GM19455 (cell line): ENCODE data around the gene DRICH1.
"Not testable (repeated sequence)": the region's sequence is repeated elsewhere in the genome, so short reads cannot be mapped to it uniquely, and the experiment has no call there.

Source experiments
- ATAC-seq: cut with Tn5 transposase; IDR thresholded peaks from one replicate; pipeline ENCODE4 v1.9.1; 2021; ENCODE audit not compliant: unreplicated experiment

Gene DRICH1

GRCh38 chr22:23632178-23632577 is at the start of gene DRICH1:
Gene DRICH1 (minus strand): TSS chr22:23632321. CDS start chr22:23632023, 298 bp downstream.
- ATAC-seq: no peak

- no peak for ATAC-seq
These were observed 49.1 kb upstream of the DRICH1 start for GRCh38 chr22:23681026-23681809.

GRCh38 chr22:23678133-23678532 is 46.0 kb upstream of the DRICH1 start:
- no peak for ATAC-seq

- ATAC-seq: no peak
These were observed 45.5 kb upstream of the DRICH1 start for GRCh38 chr22:23677701-23677995.

- ATAC-seq: not testable (repeated sequence)
These were observed 45.0 kb upstream of the DRICH1 start for GRCh38 chr22:23676841-23677700.

GRCh38 chr22:23675502-23676415 is 43.6 kb upstream of the DRICH1 start:
- no peak for ATAC-seq

GRCh38 chr22:23674886-23675501 is 42.9 kb upstream of the DRICH1 start:
- not testable (repeated sequence) for ATAC-seq

GRCh38 chr22:23673826-23674690 is 41.9 kb upstream of the DRICH1 start:
- ATAC-seq: no peak

GRCh38 chr22:23673050-23673620 is 41.0 kb upstream of the DRICH1 start:
- ATAC-seq: no peak

- ATAC-seq: not testable (repeated sequence)
These were observed 40.4 kb upstream of the DRICH1 start for GRCh38 chr22:23672307-23673049.

GRCh38 chr22:23671387-23671786 is 39.3 kb upstream of the DRICH1 start:
- ATAC-seq: not testable (repeated sequence)

- no peak for ATAC-seq
These were observed 38.5 kb upstream of the DRICH1 start for GRCh38 chr22:23670378-23671295.

GRCh38 chr22:23660381-23660780 is 28.3 kb upstream of the DRICH1 start:
- not testable (repeated sequence) for ATAC-seq

- no peak for ATAC-seq
These were observed 25.6 kb upstream of the DRICH1 start for GRCh38 chr22:23657727-23658126.

- no peak for ATAC-seq
These were observed 23.9 kb upstream of the DRICH1 start for GRCh38 chr22:23655891-23656475.

GRCh38 chr22:23652711-23653110 is 20.6 kb upstream of the DRICH1 start:
- no peak for ATAC-seq

GRCh38 chr22:23652286-23652685 is 20.2 kb upstream of the DRICH1 start:
- no peak for ATAC-seq
